Stimulated activated CD4-positive, alpha-beta T cell treated with anti-CD3 and anti-CD28 coated beads, Interleukin-1b, Interleukin-23, amount 100 ng/mL, for 1 hour (primary cell): ENCODE measurements around the gene SHISAL1.

ENCODE experiments used
- DNase-seq, 2 donors: peaks; one replicate each; pipeline ENCODE4 v3.0.0-alpha.2; 2020; ENCODE audit warnings: low read depth in 2 of 2

The SHISAL1 gene

GRCh38 chr22:44210722-44211121 lies 102.0 kb downstream of the SHISAL1 start:
- DNase-seq = no peak

- DNase-seq = no peak
Observed at GRCh38 chr22:44209343-44209742, 103.4 kb downstream of the SHISAL1 start.

- DNase-seq = no peak
Observed at GRCh38 chr22:44207981-44208317, 104.8 kb downstream of the SHISAL1 start.

- DNase-seq = no peak
Observed at GRCh38 chr22:44207173-44207980, 105.4 kb downstream of the SHISAL1 start.

GRCh38 chr22:44206696-44207095 lies 106.1 kb downstream of the SHISAL1 start:
- no peak for DNase-seq

- no peak for DNase-seq
Observed at GRCh38 chr22:44206330-44206645, 106.5 kb downstream of the SHISAL1 start.

GRCh38 chr22:44205516-44206329 lies 107.0 kb downstream of the SHISAL1 start:
- DNase-seq = no peak

- DNase-seq = no peak
Observed at GRCh38 chr22:44204739-44205515, 107.8 kb downstream of the SHISAL1 start.

- DNase-seq = no peak
Observed at GRCh38 chr22:44203203-44203602, 109.5 kb downstream of the SHISAL1 start.

GRCh38 chr22:44202261-44202789 lies 110.4 kb downstream of the SHISAL1 start:
- DNase-seq = no peak

- DNase-seq = no peak
Observed at GRCh38 chr22:44201665-44202064, 111.1 kb downstream of the SHISAL1 start.

- DNase-seq = no peak
Observed at GRCh38 chr22:44200855-44201550, 111.7 kb downstream of the SHISAL1 start.

- no peak for DNase-seq
Observed at GRCh38 chr22:44200451-44200850, 112.3 kb downstream of the SHISAL1 start.

- DNase-seq = no peak
Observed at GRCh38 chr22:44199866-44200265, 112.9 kb downstream of the SHISAL1 start.

GRCh38 chr22:44199164-44199563 lies 113.6 kb downstream of the SHISAL1 start:
- no peak for DNase-seq

- no peak for DNase-seq
Observed at GRCh38 chr22:44197271-44197670, 115.5 kb downstream of the SHISAL1 start.

GRCh38 chr22:44196731-44197131 lies 116.0 kb downstream of the SHISAL1 start:
- DNase-seq = no peak

GRCh38 chr22:44196241-44196640 lies 116.5 kb downstream of the SHISAL1 start:
- DNase-seq = no peak

- DNase-seq = no peak
Observed at GRCh38 chr22:44195189-44195871, 117.4 kb downstream of the SHISAL1 start.

GRCh38 chr22:44194569-44194968 lies 118.2 kb downstream of the SHISAL1 start:
- no peak for DNase-seq
